HCT116 (cell line): Measurements from ENCODE around the gene DMD. TPM values are rescaled to one million over a fixed set of nuclear protein-coding genes. Genes with fewer than 3 reads are reported as not detected.

Experiments
- ATAC-seq: fragments of 200-7000 bp; cut with Tn5 transposase; 2 replicates; pipeline ENCODE4 v1.9.1; 2020; ENCODE audit warnings: mild to moderate bottlenecking, moderate library complexity
- BruUV-seq: library from RNA; stranded (reverse); fragments of 400-500 nt; replicated peaks from 2 replicates; lab custom pipeline; 2021; lab: Mats Ljungman, UMichigan
- CTCF ChIA-PET: fragments of 300-600 bp; sonication (Branson Sonifier 250); formaldehyde crosslinking; loops from one replicate; lab custom pipeline; 2021; ENCODE audit warnings: antibody characterized with exemption; lab: Charles Lee
- POLR2A ChIA-PET: fragments of 300-600, 350-600 bp; sonication (Branson Sonifier 250); formaldehyde crosslinking; loops from one replicate; lab custom pipeline; 2021; ENCODE audit warnings: antibody characterized with exemption; lab: Charles Lee
- RAD21 ChIA-PET, 2 experiments: fragments of 300-600 bp; sonication (Branson Sonifier 250); formaldehyde crosslinking; loops; one replicate each; lab custom pipeline; 2023; ENCODE audit warnings: low total read pairs in 2 of 2; ENCODE audit not compliant: uncharacterized antibody in 2 of 2, unreplicated experiment in 2 of 2, low non-redundant PET in 1 of 2; lab: Charles Lee
- DNase-seq: peaks from one replicate; pipeline ENCODE4 v3.0.0-alpha.2; 2010; ENCODE audit warnings: low read depth, low spot score
- H2AFZ ChIP-seq: fragments of 200-600 bp; shearing (Covaris generic), sonication (generic); 2 replicates; pipeline ENCODE4 v1.6.1; 2017; ENCODE audit warnings: low read depth, mixed run types, mixed read lengths, antibody characterized with exemption, low read length; ENCODE audit not compliant: poor library complexity, severe bottlenecking
- H3K27ac ChIP-seq: 2 replicates; pipeline ENCODE4 v1.5.1; 2012; ENCODE audit warnings: low read depth, low read length
- H3K27me3 ChIP-seq: fragments of 200-600 bp; sonication (generic); 2 replicates; pipeline ENCODE4 v1.6.1; 2016; ENCODE audit warnings: mixed run types, low read length, mixed read lengths; ENCODE audit not compliant: insufficient read depth
- H3K36me3 ChIP-seq, 2 experiments: fragments of 200-500 bp in 1 of 2; fragments of 200-600 bp in 1 of 2; sonication (Bioruptor generic) in 1 of 2; sonication (generic) in 1 of 2; 2 replicates each; pipeline versions ENCODE4 v1.5.1 to v1.6.1; 2014 to 2016; ENCODE audit warnings: low read length in 2 of 2, inconsistent platforms in 1 of 2, mixed read lengths in 1 of 2, mixed run types in 1 of 2; ENCODE audit not compliant: insufficient read depth in 2 of 2, control insufficient read depth in 1 of 2
- H3K4me1 ChIP-seq, 2 experiments: fragments of 200-600 bp in 1 of 2; sonication (generic) in 1 of 2; 2 replicates each; pipeline versions ENCODE4 v1.5.1 to v1.6.1; 2012 to 2017; ENCODE audit warnings: low read length in 2 of 2, inconsistent platforms in 1 of 2, mild to moderate bottlenecking in 1 of 2, mixed read lengths in 1 of 2, mixed run types in 1 of 2, moderate library complexity in 1 of 2; ENCODE audit not compliant: insufficient read depth in 2 of 2, control insufficient read depth in 1 of 2
- H3K4me2 ChIP-seq: fragments of 200-600 bp; sonication (generic); 2 replicates; pipeline ENCODE4 v1.6.1; 2017; ENCODE audit warnings: mixed run types, low read length, mixed read lengths
- H3K4me3 ChIP-seq, 2 experiments: fragments of 200-600 bp in 1 of 2; sonication (generic) in 1 of 2; replicated peaks in 1 of 2; 2 replicates each; pipeline ENCODE4 v1.5.1; 2011 to 2016; ENCODE audit warnings: low read length in 2 of 2, control low read depth in 1 of 2, low read depth in 1 of 2, mild to moderate bottlenecking in 1 of 2, mixed read lengths in 1 of 2, mixed run types in 1 of 2
- H3K79me2 ChIP-seq: fragments of 200-600 bp; sonication (generic); 2 replicates; pipeline ENCODE4 v1.6.1; 2017; ENCODE audit warnings: mild to moderate bottlenecking, mixed run types, low read length, moderate library complexity, mixed read lengths; ENCODE audit not compliant: insufficient read depth
- H3K9ac ChIP-seq: fragments of 200-600 bp; sonication (generic); 2 replicates; pipeline ENCODE4 v1.6.1; 2016; ENCODE audit warnings: low read length, mixed read lengths
- H3K9me2 ChIP-seq: fragments of 200-600 bp; sonication (generic), shearing (Covaris generic); 2 replicates; pipeline ENCODE4 v1.6.1; 2017; ENCODE audit warnings: mixed run types, mild to moderate bottlenecking, moderate library complexity; ENCODE audit not compliant: insufficient read depth
- H3K9me3 ChIP-seq, 2 experiments: fragments of 200-500 bp in 1 of 2; fragments of 200-600 bp in 1 of 2; sonication (Bioruptor generic) in 1 of 2; sonication (generic) in 1 of 2; 2 replicates each; pipeline ENCODE4 v1.6.1; 2014 to 2017; ENCODE audit warnings: low read length in 2 of 2, mixed read lengths in 2 of 2, inconsistent platforms in 1 of 2, low read depth in 1 of 2, mild to moderate bottlenecking in 1 of 2, mixed run types in 1 of 2, moderate library complexity in 1 of 2; ENCODE audit not compliant: control insufficient read depth in 1 of 2, insufficient read depth in 1 of 2
- H4K20me1 ChIP-seq: fragments of 200-600 bp; sonication (generic), shearing (Covaris generic); 2 replicates; pipeline ENCODE4 v1.6.1; 2017; ENCODE audit warnings: mixed run types, mild to moderate bottlenecking, moderate library complexity; ENCODE audit not compliant: insufficient read depth
- CBX3 ChIP-seq: IDR thresholded peaks from 2 replicates; pipeline ENCODE4 v1.6.1; 2012; ENCODE audit warnings: low read depth
- CEBPB ChIP-seq: IDR thresholded peaks from 2 replicates; pipeline ENCODE4 v1.6.1; 2012; ENCODE audit warnings: low read depth
- EGR1 ChIP-seq: IDR thresholded peaks from 2 replicates; pipeline ENCODE4 v1.6.1; 2012; ENCODE audit warnings: low read depth
- EZH2 ChIP-seq: fragments of 200-600 bp; sonication (generic); IDR thresholded peaks from 2 replicates; pipeline ENCODE4 v1.6.1; 2017; ENCODE audit warnings: antibody characterized with exemption, mixed run types
- EZH2phosphoT487 ChIP-seq: fragments of 200-600 bp; IDR thresholded peaks from 2 replicates; pipeline ENCODE4 v1.6.1; 2018; ENCODE audit warnings: antibody characterized with exemption, borderline replicate concordance
- JUND ChIP-seq: IDR thresholded peaks from 2 replicates; pipeline ENCODE4 v1.6.1; 2012
- POLR2A ChIP-seq: IDR thresholded peaks from 2 replicates; pipeline ENCODE4 v1.7.0; 2011; ENCODE audit warnings: borderline replicate concordance; ENCODE audit not compliant: insufficient read depth, insufficient read length; ENCODE audit errors: extremely low read depth
- POLR2AphosphoS5 ChIP-seq: IDR thresholded peaks from 2 replicates; pipeline ENCODE4 v1.6.1; 2011; ENCODE audit warnings: mild to moderate bottlenecking, low read depth, low read length, moderate library complexity
- RAD21 ChIP-seq: IDR thresholded peaks from 2 replicates; pipeline ENCODE4 v1.6.1; 2012; ENCODE audit warnings: low read depth, mild to moderate bottlenecking
- SIN3A ChIP-seq: IDR thresholded peaks from 2 replicates; pipeline ENCODE4 v1.6.1; 2012; ENCODE audit warnings: low read depth
- SP1 ChIP-seq: IDR thresholded peaks from 2 replicates; pipeline ENCODE4 v1.6.1; 2012; ENCODE audit warnings: low read depth
- ZFX ChIP-seq: fragments of 450-650 bp; IDR thresholded peaks from 2 replicates; pipeline ENCODE4 v1.6.1; 2017
- ZNF274 ChIP-seq: fragments of 200-500 bp; sonication (Bioruptor generic); IDR thresholded peaks from 2 replicates; pipeline ENCODE4 v1.6.1; 2014; ENCODE audit warnings: mild to moderate bottlenecking, low read depth, low read length, inconsistent platforms
- intact Hi-C: fragments of 100-400 bp; cut with micrococcal nuclease; formaldehyde crosslinking; loops from 2 replicates; pipeline ENCODE4 v1.10.0; 2022
- total RNA-seq: library from RNA; stranded (reverse); gene quantifications from one replicate; pipeline ENCODE4 v1.2.1, GENCODE V29; 2021; ENCODE audit not compliant: unreplicated experiment
- TF ChIP-seq, protein P1 (sequence below), 3 experiments: fragments of 200-600 bp in 1 of 3; sonication (generic) in 1 of 3; IDR thresholded peaks in 2 of 3; conservative IDR thresholded peaks in 1 of 3; 2 replicates each; pipeline ENCODE4 v1.5.1; 2012 to 2017; ENCODE audit warnings: low read depth in 2 of 3, low read length in 2 of 3, antibody characterized with exemption in 1 of 3, borderline replicate concordance in 1 of 3, control low read depth in 1 of 3, mild to moderate bottlenecking in 1 of 3, mixed read lengths in 1 of 3, mixed run types in 1 of 3, moderate library complexity in 1 of 3; ENCODE audit not compliant: insufficient read depth in 1 of 3
- TF ChIP-seq, protein P2 (sequence below): IDR thresholded peaks from 2 replicates; pipeline ENCODE4 v1.6.1; 2012; ENCODE audit warnings: low read depth
- TF ChIP-seq, protein P3 (sequence below): IDR thresholded peaks from 2 replicates; pipeline ENCODE4 v1.6.1; 2012
- TF ChIP-seq, protein P4 (sequence below): IDR thresholded peaks from 2 replicates; pipeline ENCODE4 v1.6.1; 2012

Gene DMD
- total RNA-seq, 1 experiment from 2014 or later: 0.05 TPM

DNA sequence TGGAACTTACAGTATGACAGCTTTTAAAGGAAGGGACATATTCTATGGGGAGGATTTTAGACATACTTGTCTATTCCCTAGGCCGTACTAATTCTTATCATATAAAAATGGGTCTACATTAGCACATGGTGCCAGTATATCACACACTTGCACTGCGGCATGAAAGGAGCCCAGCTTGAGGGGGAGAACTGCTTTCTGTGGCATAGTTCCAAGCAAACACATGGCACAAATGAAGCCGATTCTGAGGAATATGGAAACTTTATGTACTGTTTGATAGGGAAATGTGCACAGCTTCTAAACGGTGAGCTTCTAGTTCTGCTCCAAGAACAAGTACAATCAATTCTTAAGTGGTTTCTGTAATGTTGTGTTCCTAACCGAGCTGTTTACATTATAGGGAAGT lies 1463.9 kb downstream of the DMD start:
- TF ChIP-seq CEBPB (no peak), ZNF274 (no peak), POLR2A (no peak), CBX3 (no peak), JUND (no peak), SIN3A (no peak)
- Histone ChIP-seq H4K20me1 (no peaks in the 10 kb centered on the region), H3K27me3 (no peaks in the 10 kb centered on the region), H3K36me3 (no peaks in the 10 kb centered on the region), H2AFZ (no peak overlapping the region), H3K4me3 (no peak overlapping the region), H3K9ac (no peak overlapping the region), H3K4me2 (no peak overlapping the region), H3K4me1 (no peaks in the 10 kb centered on the region), H3K9me3 (no peaks in the 10 kb centered on the region), H3K79me2 (no peaks in the 10 kb centered on the region), H3K9me2 (no peaks in the 10 kb centered on the region), H3K27ac (no peak overlapping the region)
- POLR2A ChIA-PET: no interaction called here
- intact Hi-C loops: no loop called here
- no peak for ATAC-seq
- CTCF ChIA-PET: no interaction called here
- RAD21 ChIA-PET: no interaction called here
- no peak for DNase-seq
- no TSS peak for BruUV-seq

DNA sequence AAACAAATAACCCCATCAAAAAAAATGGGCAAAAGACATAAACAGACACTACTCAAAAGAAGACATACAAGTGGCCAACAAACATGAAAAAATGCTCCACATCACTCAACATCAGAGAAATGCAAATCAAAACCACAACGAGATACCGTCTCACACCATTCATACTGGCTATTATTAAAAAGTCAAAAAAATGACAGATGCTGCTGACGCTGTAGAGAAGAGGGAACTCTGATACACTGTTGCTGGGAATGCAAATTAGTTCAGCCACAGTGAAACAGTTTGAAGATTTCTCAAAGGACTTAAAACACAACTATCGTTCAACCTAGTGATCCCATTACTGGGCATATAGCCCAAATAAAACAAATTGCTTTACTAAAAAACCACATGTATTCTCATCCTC lies 1468.3 kb downstream of the DMD start:
- POLR2A ChIA-PET: no interaction called here
- RAD21 ChIA-PET: no interaction called here
- DNase-seq (no peak), ATAC-seq (no peak)
- no TSS peak for BruUV-seq
- CTCF ChIA-PET: no interaction called here
- no peak overlapping the region for H3K9ac ChIP-seq
- H4K20me1 ChIP-seq: no peaks in the 10 kb centered on the region
- H3K4me1 ChIP-seq: no peaks in the 10 kb centered on the region
- intact Hi-C loops: no loop called here
- H3K4me3 ChIP-seq: no peak overlapping the region
- no peak overlapping the region for H2AFZ ChIP-seq
- H3K27ac ChIP-seq: no peak overlapping the region
- no peak overlapping the region for H3K4me2 ChIP-seq
- H3K27me3 ChIP-seq: no peaks in the 10 kb centered on the region
- no peaks in the 10 kb centered on the region for H3K79me2 ChIP-seq
- no peaks in the 10 kb centered on the region for H3K9me2 ChIP-seq
- H3K36me3 ChIP-seq: no peaks in the 10 kb centered on the region
- no peaks in the 10 kb centered on the region for H3K9me3 ChIP-seq
- TF ChIP-seq ZFX (no peak), SP1 (no peak), POLR2AphosphoS5 (no peak), EZH2 (no peak), EGR1 (no peak), EZH2phosphoT487 (no peak), CBX3 (no peak), JUND (no peak), RAD21 (no peak)
- TF ChIP-seq, protein P1, sequence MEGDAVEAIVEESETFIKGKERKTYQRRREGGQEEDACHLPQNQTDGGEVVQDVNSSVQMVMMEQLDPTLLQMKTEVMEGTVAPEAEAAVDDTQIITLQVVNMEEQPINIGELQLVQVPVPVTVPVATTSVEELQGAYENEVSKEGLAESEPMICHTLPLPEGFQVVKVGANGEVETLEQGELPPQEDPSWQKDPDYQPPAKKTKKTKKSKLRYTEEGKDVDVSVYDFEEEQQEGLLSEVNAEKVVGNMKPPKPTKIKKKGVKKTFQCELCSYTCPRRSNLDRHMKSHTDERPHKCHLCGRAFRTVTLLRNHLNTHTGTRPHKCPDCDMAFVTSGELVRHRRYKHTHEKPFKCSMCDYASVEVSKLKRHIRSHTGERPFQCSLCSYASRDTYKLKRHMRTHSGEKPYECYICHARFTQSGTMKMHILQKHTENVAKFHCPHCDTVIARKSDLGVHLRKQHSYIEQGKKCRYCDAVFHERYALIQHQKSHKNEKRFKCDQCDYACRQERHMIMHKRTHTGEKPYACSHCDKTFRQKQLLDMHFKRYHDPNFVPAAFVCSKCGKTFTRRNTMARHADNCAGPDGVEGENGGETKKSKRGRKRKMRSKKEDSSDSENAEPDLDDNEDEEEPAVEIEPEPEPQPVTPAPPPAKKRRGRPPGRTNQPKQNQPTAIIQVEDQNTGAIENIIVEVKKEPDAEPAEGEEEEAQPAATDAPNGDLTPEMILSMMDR (IDR thresholded peaks at IDR 0.05 in 2 of 3, conservative IDR thresholded peaks at IDR 0.05 in 1 of 3; ENCODE audit: borderline replicate concordance in 1 of 3, insufficient read depth in 1 of 3, low read depth in 2 of 3, low read length in 2 of 3): no peak
- TF ChIP-seq, protein P2, sequence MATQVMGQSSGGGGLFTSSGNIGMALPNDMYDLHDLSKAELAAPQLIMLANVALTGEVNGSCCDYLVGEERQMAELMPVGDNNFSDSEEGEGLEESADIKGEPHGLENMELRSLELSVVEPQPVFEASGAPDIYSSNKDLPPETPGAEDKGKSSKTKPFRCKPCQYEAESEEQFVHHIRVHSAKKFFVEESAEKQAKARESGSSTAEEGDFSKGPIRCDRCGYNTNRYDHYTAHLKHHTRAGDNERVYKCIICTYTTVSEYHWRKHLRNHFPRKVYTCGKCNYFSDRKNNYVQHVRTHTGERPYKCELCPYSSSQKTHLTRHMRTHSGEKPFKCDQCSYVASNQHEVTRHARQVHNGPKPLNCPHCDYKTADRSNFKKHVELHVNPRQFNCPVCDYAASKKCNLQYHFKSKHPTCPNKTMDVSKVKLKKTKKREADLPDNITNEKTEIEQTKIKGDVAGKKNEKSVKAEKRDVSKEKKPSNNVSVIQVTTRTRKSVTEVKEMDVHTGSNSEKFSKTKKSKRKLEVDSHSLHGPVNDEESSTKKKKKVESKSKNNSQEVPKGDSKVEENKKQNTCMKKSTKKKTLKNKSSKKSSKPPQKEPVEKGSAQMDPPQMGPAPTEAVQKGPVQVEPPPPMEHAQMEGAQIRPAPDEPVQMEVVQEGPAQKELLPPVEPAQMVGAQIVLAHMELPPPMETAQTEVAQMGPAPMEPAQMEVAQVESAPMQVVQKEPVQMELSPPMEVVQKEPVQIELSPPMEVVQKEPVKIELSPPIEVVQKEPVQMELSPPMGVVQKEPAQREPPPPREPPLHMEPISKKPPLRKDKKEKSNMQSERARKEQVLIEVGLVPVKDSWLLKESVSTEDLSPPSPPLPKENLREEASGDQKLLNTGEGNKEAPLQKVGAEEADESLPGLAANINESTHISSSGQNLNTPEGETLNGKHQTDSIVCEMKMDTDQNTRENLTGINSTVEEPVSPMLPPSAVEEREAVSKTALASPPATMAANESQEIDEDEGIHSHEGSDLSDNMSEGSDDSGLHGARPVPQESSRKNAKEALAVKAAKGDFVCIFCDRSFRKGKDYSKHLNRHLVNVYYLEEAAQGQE: no peak
- TF ChIP-seq, protein P3, sequence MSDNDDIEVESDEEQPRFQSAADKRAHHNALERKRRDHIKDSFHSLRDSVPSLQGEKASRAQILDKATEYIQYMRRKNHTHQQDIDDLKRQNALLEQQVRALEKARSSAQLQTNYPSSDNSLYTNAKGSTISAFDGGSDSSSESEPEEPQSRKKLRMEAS: no peak
- TF ChIP-seq, protein P4, sequence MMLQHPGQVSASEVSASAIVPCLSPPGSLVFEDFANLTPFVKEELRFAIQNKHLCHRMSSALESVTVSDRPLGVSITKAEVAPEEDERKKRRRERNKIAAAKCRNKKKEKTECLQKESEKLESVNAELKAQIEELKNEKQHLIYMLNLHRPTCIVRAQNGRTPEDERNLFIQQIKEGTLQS: no peak
